GM19025 (cell line): Measurements from ENCODE around the gene CRIM1.
"Not testable (repeated sequence)": the region's sequence is repeated elsewhere in the genome, so short reads cannot be mapped to it uniquely, and the experiment has no call there.

ENCODE experiments used
- ATAC-seq: cut with Tn5 transposase; IDR thresholded peaks from one replicate; pipeline ENCODE4 v1.9.1; 2021; ENCODE audit warnings: mild to moderate bottlenecking, low read depth, moderate library complexity; ENCODE audit not compliant: unreplicated experiment

Gene CRIM1

GRCh38 chr2:36355151-36355889, at the start of gene CRIM1:
CRIM1 (plus strand) TSS chr2:36355778; CDS start chr2:36356293, 515 bp downstream.
- ATAC-seq = peak; percentile 47

DNA sequence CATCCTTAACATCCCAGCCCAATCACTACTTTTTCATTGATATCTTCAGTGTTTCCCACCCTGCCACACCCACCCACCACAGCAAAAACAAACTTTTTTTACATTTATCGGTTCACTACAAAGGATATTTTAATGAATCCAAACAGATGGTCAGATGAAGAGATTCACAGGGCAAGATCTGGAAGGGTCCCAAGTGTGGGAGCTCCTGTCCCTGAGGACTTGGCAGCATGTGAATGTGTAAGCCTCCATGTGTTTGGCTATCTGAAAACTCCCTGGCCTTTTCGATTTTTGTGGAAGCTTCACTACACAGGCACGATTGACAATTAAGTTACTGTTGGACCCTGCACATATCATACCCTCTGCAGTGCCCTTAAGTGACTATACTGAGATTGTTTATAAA, 48.1 kb upstream of the CRIM1 start:
- ATAC-seq = no peak

- not testable (repeated sequence) for ATAC-seq
These were observed 45.1 kb upstream of the CRIM1 start for GRCh38 chr2:36310444-36310843.

- ATAC-seq = no peak
These were observed 37.0 kb upstream of the CRIM1 start for GRCh38 chr2:36318547-36318946.

DNA sequence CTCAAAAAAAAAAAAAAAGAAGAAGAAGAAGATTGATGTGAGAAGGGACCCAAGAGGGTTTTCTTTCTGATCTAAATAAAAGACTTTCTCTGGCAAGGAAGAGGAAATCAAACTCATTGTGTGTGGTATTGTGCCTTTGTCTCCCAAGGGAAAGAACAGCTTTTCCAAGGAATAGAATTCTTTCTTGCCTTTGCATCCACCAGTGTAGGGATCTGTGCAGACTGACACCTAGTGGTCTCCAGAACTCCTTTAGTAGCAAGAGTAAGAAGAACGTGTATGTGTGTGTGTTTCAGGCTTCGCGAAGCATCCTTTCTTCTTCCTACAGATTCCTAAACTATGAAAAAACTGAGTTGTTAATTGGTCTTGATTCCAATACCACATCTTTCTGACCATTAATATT, 33.5 kb upstream of the CRIM1 start:
- ATAC-seq = no peak

DNA sequence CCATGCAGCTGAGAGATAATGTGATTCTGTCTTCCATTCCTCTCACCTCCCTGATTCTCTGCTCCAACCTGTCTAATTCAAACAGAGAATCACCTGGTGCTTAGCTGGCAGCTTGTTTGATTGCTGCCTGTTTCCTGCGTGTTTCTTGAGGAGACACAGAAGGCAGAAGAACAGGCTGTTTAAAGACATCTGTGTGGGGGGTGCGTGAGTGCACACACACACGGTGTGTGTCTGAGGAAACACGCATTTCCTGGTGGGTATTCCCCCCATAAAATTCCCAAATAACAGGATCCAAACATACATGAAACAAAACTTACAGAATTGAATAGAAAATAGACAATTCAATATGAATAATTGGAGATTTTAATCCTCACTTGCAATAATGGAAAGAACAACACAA, 29.3 kb upstream of the CRIM1 start:
- no peak for ATAC-seq

DNA sequence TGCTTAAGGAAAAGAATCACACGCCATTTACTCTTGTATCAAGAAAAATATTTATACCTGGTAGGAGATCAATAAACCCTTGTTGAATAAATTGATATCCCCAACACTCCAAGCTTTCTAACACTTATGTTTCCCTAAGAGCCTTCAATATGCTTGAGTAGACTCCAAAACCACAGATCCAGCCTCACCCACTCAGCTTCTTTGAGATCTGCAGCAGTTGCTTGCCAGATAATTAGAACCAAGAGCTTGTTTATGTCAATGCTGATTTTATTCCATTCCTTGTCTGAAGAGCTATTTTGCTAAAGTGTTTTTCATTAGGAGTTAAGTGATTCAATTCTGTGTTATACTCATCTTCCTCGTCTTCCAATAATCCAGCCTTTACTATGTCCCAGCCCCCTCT, 26.3 kb upstream of the CRIM1 start:
- no peak for ATAC-seq

DNA sequence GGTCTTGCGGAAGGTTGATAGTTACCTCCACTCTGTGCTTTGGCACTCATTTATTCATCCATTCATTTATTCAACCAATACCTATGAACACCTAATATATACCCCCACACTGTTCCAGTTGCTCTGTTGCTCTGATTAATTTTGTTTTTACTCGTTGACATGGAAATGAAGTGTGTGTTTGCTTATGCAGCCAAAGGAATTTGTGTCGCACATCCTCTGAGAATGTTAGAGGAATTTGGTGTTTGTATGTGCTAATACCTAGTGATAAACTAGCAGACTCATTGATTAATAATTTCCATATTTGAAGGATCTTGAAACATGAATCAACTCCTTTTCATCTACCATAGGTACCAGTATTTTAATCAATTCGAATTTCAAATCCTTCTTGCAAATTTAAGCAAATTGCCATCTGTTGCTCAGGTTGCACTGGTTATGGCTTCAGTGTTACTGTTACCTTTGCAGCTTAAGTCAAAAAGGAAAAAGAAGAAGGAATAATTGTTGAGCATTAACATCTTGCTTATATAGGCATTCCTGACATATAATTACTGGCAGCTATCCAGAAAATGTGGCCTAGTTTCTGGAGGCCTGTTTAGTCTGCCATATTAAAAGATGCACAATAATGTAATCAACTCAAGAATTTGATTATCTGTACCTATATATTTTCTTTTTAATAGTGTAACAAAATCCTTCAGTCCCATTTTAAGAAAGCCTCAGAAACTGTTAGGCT, 25.7 kb upstream of the CRIM1 start:
- ATAC-seq = no peak

GRCh38 chr2:36330473-36331395, 24.8 kb upstream of the CRIM1 start:
- no peak for ATAC-seq

GRCh38 chr2:36333350-36334012, 22.1 kb upstream of the CRIM1 start:
- ATAC-seq = no peak

GRCh38 chr2:36335597-36335996, 20.0 kb upstream of the CRIM1 start:
- no peak for ATAC-seq

GRCh38 chr2:36336321-36336720, 19.3 kb upstream of the CRIM1 start:
- no peak for ATAC-seq

- ATAC-seq = no peak
These were observed 18.2 kb upstream of the CRIM1 start for GRCh38 chr2:36337354-36337753.

DNA sequence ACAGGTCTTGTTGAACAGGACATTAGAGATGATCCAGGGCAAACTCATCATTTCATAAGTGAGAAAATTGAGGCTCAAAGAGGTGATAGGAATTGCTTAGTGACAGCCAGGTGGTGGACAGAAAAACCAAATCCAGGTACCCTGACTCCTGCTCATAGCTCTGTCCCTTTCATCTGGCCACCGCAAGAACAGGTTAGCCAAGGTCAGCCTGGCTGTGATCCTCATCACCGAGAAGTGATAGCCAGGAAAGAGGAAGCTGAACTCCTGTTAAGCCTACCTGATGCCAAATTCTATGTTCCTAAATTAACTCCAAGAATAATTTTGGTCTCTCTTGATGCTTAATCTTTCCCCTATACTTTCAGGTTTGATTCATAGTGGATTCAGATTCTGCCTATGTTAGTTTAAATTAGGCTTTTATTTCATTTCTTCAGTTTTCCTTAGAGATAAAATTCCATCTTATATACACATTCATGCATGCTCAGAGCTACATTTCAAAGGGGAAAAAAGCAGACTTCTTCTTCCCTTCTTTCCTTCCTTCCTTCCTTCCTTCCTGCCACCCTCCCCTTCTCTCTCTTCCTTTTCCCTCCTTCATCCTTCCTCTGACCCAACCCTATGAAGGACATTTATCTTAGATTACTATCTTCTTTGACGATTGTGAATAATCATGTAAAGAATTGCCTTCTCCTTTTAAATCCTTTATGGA, 17.3 kb upstream of the CRIM1 start:
- no peak for ATAC-seq

GRCh38 chr2:36338827-36339145, 16.8 kb upstream of the CRIM1 start:
- ATAC-seq = no peak

DNA sequence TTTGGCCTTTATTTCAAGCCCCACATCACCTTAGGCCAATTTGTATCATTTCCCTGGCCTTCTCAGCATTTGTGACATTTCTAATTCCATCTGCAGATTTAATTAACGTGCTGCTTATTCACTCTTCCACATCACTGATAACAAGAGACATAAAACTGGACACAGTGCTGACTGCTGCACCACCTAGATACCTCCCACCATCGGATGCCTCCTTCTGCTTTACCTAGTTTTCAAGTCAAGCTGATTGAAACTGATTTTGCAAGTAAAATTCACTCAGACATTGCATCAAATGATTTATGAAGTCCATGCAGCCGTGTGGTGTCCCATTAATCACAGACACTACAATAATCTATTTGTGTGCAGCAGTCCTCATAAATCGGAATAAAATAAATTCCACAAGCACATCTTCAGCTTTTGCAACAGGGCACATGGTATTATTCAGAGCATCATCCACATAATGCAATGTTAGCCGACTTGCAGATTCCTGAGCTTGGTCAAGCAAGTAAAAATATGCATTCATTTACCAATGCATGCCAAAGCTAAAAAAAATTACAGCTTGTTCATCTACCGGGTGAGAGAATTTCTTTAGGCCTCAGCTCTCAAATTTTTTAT, 15.9 kb upstream of the CRIM1 start:
- ATAC-seq = no peak

DNA sequence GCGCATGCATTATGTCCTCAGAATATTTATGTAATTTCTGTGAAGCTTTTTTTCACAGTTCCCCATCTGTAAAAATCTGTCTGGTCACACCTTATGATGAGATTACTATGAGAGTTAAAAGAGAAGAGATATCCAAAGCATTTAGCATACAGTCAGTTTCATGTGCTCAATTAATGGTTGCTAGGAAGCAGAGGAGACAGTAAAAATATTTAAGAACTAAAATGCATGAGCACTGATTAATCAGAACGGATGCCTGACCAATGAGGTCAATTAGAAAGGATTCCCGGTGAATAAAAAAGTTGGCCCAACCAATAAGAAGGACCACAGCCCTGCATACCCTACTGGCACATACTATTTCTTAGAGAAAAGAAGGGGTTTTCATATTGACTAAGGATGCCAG, 12.0 kb upstream of the CRIM1 start:
- ATAC-seq = no peak

DNA sequence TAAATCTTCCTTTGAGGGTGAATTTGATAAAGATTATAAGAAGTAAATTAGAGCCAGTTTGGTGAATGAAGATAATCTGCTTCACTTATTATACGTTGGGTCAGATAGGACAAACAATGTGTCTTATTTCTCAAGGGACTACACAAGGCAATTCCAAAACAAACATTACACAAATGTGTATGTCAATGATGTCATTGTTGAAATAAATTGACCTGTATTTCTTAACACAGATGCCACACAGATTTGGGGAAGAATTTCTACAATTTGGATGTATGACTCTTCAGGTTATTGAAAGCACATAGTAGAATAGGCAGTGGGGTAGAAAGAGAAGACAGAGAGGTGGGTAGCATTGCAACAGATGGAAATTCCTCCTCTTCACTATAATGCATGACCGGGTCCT, 6.9 kb upstream of the CRIM1 start:
- ATAC-seq = no peak

GRCh38 chr2:36351291-36351690, 4.3 kb upstream of the CRIM1 start:
- no peak for ATAC-seq
